Suppressor macrophage (primary cell): Measurements from ENCODE around the gene NEUROG3.

Experiments
- DNase-seq, 4 experiments: peaks; one replicate each; pipeline ENCODE4 v3.0.0-alpha.2; 2020 to 2022
- total RNA-seq, 17 experiments: gene quantifications; one replicate each; lab custom pipeline; 2026; ENCODE audit warnings: mixed read lengths in 6 of 17, inconsistent platforms in 3 of 17; lab: John Stamatoyannopoulos, UW

Gene NEUROG3, protein sequence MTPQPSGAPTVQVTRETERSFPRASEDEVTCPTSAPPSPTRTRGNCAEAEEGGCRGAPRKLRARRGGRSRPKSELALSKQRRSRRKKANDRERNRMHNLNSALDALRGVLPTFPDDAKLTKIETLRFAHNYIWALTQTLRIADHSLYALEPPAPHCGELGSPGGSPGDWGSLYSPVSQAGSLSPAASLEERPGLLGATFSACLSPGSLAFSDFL
- total RNA-seq, result 0 to 1.3 (median 0) reads per million in 17 experiments

DNA sequence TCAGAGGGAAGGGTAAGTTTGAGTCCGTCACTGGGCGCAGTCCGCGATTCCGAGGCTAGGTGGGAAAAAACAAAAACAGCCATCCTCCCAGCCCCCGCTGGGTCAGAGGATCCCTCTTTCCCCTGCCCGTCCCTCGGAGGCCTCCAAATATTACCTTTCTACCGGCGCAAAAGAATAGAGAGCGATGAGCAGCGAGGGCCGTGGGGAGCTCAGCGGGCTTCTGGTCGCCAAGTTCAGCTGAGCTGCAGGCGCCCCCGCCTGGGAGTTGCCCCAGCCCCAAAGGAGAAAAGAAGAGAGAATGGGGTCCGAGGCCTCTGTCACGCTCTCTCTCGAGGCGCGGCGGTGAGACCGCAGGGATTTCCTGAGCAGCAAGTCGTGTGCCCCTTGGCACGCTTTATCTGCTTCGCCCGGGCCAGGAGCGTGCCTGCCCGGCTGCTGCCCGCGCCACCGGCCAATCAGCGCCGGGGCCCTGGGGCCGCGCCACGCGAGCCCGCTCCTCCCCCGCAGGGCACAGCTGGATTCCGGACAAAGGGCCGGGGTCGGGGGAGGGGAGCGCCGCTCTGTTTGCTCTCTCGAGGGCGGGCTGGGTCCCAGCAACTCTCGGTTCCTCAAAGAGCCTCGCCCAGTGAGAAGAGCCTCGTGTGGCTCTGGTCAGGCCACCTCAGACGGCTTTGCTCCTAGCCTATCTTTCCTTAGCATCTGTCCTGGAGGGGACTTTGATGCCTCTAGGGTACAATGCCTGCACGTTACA, at the start of gene NEUROG3:
Gene NEUROG3, minus strand, starts transcription at position 367 of the 751 bp plus-strand sequence. CDS start 379 bp downstream, outside the sequence.
- peak; percentile 12 to 50 (median 36) for DNase-seq

DNA sequence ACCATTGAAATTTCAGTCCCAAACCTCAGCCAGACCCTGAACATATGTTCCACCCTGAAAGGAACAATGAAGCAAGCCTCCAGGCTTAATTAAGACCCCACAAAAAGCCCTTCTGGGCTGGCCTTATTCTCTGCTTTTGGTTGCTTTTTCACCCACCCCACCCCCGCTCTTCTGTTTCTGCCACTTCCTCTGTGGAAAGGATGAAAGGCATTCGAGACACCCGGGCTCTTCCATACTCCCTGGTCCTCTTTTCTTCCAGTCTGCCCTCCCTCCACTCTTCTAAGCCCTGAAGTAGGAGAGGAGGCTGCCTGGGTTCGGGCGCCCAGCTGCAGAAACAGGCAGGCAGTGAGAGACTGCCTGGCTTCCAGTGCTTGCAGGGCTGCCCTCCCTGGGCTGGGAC, 47.4 kb upstream of the NEUROG3 start:
- DNase-seq, result no peak

DNA sequence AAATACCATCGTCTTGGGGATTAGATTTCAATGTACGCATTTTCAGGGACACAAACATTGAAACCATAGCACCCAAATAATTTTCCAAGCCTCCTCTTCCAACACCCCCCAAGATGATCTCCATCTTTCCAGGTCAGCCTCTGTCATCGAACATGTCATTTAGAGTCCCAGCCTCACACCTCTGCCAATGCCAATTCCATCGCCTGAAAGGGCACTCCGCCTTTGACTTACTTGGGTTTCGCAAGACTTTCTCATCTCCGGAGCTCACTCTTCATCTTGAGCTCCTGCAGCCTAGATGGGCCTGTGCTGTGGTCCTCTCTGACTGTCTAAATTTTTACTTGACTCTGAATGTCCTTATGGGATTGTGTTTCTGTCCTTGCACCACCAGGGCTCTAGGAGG, 46.4 kb upstream of the NEUROG3 start:
- no peak for DNase-seq

DNA sequence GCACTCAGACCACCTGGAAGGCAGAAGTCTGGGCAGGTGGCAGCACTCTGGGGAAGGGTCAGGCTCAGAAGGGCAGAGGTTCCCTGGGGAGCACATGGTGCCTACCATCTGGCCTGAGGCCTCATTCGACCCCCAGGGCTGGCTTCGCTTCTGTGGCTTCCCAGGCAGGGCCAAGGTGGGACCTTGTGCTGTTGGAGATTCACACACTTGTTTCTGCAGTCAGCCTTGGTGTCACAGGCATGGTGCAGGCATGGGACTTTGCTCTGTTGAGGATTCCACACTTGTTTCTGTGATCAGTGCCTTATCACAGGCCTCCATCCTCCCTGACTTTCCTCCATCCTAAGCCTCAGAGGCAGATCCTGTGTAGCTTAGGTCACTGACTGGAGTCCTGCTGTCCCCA, 45.5 kb upstream of the NEUROG3 start:
- DNase-seq, result no peak

DNA sequence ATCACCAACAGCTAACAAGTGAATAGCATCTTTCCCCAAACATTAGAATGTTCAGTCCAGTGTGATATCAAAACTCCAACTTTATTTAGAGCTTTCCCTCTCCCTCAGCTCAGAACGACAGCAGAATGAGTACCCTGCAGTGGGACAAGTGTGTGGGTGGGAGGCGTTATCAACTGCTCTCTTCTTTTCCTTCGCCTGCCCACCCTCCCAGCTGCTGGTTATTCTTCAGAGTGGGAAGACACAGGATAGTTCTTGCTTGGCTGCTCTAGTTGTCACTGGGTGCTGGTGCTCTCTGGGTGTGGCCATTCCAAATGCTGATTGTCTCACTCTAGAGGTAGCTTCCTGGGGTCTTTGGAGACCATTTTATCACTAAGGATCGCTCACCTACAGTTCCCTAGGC, 43.1 kb upstream of the NEUROG3 start:
- no peak for DNase-seq

DNA sequence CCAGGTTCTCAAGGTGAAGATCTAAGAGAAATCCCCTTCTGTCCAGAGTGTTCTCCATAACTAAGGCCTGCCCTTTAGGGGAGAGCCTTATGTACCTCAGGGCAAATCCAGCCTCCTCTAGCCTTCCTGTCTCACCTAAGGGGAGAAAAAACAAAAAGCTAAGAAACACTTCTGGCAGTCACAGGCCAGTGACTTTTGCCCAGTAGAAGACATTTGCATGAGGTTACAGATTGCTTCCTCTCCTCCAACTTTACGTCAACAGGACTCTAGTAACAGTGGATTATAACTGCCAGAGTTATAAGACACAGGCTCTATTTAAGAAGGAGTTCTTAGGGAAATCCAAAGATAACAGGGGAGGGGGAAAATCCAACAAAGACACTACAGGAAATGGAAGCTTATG, 40.9 kb upstream of the NEUROG3 start:
- no peak for DNase-seq

DNA sequence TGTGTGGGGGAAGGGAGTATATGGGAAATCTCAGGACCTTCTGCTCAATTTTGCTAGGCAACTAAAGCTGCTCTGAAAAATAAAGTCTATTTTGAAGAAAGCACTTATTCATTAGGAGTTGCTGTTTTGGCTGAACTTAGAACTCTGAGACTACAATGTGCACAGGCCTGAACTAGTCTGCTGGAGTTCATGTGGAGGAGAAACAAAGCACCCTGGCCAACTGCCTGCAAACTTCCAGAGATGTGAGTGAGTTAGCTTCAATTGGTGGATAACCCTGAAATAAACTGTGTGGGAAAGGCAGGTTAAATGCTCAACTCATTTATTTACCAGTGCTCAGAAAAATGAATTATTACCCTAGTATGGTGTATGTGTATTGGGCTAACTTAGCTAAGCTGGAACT, 39.5 kb upstream of the NEUROG3 start:
- DNase-seq, result no peak

DNA sequence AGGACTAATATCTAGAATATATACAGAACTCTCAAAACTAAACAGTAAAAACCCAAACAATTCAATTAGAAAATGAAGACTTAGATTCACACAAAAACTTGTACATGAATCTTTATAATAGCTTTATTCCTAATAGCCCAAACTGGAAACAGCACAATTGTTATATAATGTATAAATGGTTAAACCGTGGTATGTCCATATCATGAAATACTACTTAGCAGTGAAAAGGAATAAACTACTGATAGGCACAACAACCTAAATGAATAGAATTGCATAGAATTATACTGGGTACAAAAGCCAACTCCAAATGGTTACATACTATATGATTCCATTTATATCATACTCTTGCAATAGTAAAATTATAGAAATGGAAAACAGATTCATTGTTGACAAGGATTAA, 35.9 kb upstream of the NEUROG3 start:
- no peak for DNase-seq

DNA sequence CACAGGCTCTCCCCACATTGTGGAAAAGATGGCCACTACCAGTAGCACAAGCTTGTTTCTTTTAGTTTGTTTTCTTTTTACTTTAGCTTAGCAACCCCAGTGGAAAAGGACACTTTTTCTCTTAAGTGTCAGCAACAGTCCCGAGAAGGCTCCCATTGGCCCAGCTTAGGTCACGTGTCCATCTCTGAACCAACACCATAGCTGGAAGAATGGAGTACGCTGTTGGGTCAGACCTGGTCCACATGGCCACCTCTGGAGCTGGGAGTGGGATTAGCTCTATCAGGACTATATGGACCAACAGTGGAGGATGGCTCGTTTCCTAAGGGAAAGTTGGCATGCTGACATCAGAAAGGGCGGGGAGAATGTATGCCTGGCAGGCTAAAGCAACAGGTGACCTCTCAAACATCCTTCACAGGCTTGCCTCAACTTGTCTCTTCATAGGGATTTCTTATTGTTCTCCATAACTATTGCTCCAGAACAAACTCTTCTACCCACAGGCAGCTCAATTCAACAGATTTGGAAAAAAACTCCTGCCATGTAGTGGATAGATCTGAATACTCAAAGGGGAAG, 27.6 kb upstream of the NEUROG3 start:
- no peak for DNase-seq

DNA sequence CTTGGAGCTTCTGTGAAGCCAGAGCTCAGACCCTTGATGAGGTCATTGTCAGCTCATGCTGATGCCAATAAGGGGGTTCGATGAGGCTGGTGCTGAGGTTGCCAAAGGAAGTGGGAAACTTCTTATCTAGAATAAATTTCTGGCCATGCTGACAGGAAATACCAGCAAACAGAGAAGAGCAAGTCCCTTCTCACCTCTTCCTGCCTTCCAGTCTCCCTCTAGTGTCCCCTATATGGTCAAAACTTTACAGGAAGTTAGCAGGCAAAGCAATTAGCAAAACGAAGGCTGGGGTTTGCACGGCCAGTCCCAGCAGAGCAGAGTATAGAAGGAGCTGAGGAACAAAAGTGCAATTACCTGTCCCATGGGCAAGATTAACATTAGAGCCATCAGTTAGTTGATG, 15.1 kb upstream of the NEUROG3 start:
- no peak for DNase-seq

DNA sequence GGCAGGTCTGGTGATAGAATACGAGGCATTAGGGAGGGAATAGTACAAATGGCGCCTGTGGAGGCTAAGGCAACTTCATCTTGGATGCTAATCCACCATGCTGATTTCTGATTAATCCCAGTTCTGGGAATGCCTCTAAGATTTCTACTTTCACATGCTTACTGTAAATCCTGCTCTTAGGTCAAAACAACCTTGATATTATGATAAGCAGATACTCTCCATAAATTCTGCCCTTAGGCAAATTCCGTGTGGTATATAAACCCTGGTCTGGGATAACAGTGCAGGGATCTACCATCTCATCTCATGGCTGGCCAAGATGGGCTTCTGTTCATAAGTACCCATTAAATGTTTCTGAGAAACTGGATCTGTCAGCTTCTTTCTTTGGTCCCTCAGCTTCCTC, 11.4 kb upstream of the NEUROG3 start:
- no peak for DNase-seq

DNA sequence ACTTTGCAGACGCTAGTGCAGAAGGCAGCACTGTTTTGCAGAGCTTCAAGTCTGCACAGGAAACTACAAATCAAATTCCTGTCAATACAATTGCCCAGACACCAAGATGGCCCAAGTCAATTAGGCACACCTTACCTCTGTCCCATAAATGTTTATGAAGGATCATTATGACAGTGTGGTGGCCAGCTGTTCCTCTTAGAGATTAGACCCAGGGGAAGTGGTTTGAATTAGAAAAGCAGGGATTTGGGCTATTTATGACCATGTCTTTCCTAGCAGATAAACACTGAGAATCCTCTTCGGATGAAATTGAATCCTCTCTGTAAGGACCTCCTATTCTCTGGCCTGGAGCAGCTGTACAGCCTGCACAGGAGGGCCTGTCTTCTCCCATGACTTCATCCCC, 9.9 kb upstream of the NEUROG3 start:
- DNase-seq, result no peak

DNA sequence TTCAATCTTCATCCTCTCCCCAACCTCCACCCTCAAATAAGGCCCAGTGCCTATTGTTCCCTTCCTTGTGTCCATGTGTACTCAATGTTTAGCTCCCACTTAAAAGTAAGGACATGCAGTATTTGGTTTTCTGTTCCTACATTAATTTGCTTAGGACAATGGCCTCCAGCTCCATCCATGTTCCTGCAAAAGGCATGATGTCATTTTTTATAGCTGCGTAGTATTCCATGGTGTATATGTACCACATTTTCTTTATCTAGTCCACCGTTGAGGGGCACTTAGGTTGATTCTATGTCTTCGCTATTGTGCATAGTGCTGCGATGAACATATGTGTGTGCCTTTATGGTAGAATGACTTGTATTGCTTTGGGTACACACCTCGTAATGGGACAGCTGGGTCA, 7.2 kb upstream of the NEUROG3 start:
- DNase-seq, result no peak

DNA sequence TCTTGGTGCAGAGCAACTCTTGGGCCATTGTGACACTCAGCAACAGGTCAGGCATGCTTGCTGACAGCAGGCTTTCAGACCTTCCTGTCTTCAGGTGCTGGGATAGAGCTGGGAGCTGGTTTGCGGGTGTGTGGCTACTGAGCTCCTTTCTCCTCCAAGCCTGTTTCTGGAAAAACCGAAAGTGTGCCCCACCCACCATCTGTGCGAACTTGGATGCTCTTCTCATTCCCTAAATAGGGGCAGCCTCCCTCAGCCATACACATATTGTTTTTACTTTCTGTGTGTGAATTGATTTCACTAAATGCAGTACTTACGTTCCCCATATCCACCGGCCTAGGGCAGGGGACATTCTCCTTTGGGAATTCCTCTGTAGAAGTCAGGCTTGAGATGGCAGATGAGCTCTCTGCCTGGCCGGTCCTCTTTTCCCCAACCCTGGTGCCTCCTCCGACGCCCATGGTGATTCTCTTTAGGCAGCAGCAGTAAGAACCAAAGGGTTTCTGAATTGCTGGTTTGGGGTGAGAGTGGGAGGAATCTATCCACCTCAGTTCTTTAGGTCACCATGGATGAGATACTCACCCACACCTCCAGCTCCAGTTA, 6.3 kb upstream of the NEUROG3 start:
- no peak for DNase-seq

DNA sequence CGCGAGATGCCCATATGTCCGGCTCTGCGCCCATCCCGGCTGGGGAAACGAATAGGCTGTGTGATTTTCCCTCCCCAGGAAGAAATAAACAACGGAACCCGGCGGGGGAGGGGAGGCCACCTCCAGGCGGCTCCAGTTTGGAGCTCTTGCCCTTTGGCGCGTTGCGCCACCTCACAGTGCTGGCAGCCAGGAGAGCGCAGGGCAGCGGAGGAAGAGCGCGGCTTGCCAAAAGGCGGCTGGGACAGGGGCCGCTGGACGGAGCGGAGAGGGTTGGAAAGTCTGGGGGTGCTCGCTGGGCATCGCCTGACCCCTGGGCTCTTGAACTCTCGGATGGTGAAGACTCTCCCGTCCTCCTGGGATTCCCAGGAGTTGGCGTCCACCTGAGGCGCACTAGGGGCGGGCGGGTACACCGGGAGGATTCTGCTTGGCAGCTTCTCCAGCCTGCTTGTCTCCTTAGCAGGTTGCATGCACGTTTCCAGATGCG, 5.3 kb upstream of the NEUROG3 start:
- DNase-seq, result no peak

DNA sequence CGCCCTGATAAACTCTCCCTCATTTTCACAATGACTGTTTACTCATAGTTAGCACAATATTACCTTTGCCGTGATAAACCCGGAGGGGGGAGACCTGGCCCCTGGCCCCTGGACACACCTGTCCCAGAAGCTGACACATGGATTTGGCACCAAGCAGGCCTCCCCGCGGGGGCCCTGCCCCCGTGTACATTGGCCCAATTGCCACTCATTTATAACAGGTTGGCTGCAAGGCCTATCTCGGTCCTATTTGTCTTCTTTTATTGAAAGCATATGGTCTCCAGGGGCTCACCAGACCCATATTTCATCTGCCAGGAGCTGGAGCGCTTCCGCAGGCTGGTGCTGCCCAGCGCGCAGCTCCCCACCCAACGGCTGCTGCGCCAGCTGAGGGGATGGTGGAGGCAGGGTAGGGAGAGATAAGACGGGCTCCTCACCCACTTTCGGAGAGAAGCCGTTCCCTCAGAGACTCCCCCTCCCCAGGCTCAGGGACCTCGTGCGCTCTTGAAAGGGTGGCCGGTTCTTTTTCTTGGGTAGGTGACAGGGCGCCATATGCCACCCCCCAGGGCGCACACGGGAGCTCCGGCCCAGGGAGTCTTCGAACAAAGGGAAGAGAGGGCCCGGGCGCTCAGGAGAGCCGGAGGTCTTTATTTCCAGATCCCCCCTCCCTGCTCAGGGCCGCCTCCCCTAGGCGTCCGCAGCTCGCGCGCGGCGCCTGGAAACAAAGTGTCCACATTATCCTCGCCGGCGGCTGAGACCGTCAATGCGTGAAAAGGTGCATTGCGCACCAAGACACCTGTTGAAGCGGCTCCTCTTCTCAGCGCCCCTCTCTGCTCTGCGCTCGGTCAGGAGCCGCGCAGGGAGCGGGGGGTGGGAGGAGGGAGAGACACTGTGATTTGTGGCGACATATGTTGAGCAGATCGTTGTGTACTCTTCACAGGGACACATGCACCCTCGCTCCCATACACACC, 4.3 kb upstream of the NEUROG3 start:
- DNase-seq, result no peak

DNA sequence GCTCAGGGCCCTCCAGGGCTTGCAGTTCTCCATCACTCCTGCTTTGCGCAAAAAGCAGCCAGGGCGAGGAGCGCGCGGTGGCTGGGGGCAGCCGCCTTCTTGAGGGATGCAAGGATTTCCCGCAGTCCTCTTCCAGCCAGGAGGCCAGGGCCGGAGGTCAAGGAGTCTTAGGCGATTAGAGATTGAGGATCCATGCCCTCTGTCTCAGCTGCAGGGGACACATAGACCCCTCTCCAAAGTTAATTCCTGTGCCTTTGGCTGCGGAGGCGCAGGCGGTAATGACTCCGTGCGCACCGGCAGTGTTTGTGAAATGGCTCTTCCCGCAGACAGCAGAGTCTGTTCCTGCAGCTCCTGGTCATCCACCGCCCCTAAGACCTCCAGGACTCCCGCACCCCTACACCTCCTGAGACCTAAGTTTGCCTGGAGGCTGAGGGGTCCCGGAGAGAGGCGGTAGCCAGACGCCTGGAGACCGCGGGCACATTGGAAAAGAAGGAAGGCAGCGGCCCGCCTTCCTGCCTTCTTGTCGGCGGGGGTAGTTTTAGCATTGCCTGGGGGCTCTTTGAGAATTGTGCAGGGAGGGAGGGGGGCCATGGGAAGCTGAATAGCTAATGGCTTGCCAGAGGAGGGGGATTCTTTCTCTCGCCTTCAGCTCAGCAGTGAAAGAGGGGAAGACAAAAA, 3.3 kb upstream of the NEUROG3 start:
- no peak for DNase-seq

DNA sequence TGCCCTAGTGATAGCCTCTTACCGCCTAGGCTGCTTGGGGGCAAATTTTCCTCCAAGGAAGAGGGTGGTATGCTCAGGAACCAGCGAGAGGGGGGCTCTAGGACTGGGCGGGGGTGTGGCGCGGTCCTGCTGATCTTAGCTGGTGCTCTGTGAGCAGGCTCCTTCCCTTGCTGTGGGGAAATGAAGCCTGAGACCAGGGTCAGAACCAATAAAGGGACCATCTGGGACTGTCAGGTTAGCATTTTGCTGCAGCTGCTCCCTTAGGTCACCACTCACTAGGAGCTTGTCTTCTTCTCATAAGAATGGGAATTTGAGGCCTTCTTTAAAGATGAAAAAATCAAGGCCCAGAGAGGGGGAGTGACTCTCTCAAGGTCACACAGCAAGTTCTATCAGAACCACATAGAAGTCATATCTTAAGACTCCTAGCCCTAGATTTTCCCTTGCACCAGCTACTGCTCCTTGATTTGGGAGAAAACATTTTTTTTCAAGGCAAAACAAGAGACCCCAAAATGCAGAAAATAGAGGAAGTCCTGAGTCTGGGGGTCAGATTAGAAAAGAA, 2.0 kb upstream of the NEUROG3 start:
- DNase-seq, result no peak

DNA sequence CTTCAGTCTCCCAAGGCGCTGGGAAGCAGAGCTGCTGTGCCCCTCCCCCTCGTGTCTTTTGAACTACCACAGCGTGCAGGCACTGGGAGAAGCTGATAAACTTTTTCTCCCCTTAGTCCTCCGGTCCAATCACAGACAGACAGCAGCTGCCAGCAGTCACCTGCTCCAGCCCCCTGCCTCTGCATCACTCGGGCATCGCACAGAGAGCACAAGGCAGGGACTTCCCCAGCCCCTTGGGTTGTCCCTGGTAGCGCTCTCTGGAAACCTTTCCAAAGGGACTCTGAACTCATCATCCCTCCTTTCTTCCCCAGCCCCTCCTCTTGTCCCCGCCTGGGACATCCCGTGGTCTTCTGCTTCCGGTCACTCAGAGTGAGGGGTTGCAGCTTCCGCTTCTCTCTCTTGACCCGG, 1.4 kb upstream of the NEUROG3 start:
- peak in 2 of 4 experiments; percentile 3 to 14 for DNase-seq

DNA sequence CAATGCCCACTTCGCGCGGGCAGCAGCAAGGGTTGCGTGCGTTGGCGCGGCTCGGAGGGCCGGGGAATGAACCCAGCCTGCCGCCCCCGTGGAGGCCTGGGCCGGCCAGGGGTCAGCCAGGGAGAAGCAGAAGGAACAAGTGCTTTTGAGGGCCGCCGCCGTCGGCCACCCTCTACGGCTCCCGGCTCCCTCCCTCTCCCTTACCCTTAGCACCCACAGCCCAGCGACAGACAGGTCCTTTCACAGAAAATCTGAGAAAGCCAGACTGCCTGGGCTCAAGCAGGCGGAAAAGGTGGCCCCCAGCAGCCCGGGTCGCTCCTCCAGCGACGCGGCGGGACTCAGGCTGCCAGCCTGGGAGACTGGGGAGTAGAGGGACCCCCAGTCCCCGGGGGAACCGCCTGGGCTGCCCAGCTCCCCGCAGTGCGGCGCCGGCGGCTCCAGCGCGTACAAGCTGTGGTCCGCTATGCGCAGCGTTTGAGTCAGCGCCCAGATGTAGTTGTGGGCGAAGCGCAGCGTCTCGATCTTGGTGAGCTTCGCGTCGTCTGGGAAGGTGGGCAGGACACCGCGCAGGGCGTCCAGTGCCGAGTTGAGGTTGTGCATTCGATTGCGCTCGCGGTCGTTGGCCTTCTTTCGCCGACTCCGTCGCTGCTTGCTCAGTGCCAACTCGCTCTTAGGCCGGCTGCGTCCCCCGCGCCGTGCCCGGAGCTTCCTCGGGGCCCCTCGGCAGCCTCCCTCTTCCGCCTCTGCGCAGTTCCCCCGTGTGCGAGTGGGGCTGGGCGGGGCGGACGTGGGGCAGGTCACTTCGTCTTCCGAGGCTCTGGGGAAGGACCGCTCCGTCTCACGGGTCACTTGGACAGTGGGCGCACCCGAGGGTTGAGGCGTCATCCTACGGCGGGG, 815 bp downstream of the NEUROG3 start:
- DNase-seq, result peak in 3 of 4 experiments; percentile 1 to 28 (median 22)
